Prostate gland (tissue), 2 donors: ENCODE measurements around the gene FKBP7.

Experiments used
- CTCF ChIP-seq, 4 experiments: fragments of 200-600 bp in 2 of 4; fragments of 450-650 bp in 2 of 4; sonication (generic) in 2 of 4; IDR thresholded peaks; 1 replicate in 3 of 4; 2 replicates in 1 of 4; pipeline ENCODE4 v1.5.1; 2016 to 2019; ENCODE audit warnings: antibody characterized with exemption in 4 of 4, mild to moderate bottlenecking in 2 of 4, moderate library complexity in 2 of 4
- POLR2A ChIP-seq: fragments of 450-650 bp; IDR thresholded peaks from one replicate; pipeline ENCODE4 v1.6.1; 2016; ENCODE audit warnings: antibody characterized with exemption, mild to moderate bottlenecking

- TF ChIP-seq POLR2A = no peak
- TF ChIP-seq CTCF (IDR thresholded peaks at IDR 0.05) = no peak
Observed at GRCh38 chr2:178452870-178453269, 25.5 kb downstream of the FKBP7 start.
